Glutamatergic neuron (in vitro differentiated cells): ENCODE measurements around the gene CASK. TPM values are rescaled to one million over a fixed set of nuclear protein-coding genes. Genes with fewer than 3 reads are reported as not detected.

Source experiments
- DNase-seq: peaks from one replicate; pipeline ENCODE4 v3.0.0; 2022
- H3K27ac Mint-ChIP-seq: one replicate; pipeline ENCODE4 v1.8.0; 2020; ENCODE audit warnings: mild to moderate bottlenecking, mixed read lengths, inconsistent platforms; ENCODE audit not compliant: unreplicated experiment
- H3K27me3 Mint-ChIP-seq: one replicate; pipeline ENCODE4 v1.8.0; 2020; ENCODE audit warnings: mild to moderate bottlenecking, moderate library complexity, mixed read lengths, inconsistent platforms; ENCODE audit not compliant: unreplicated experiment
- H3K36me3 Mint-ChIP-seq: one replicate; pipeline ENCODE4 v1.8.0; 2020; ENCODE audit warnings: mild to moderate bottlenecking, mixed read lengths, inconsistent platforms; ENCODE audit not compliant: unreplicated experiment
- H3K4me1 Mint-ChIP-seq: one replicate; pipeline ENCODE4 v1.8.0; 2020; ENCODE audit warnings: mild to moderate bottlenecking, low read depth, mixed read lengths, inconsistent platforms; ENCODE audit not compliant: unreplicated experiment
- H3K4me3 Mint-ChIP-seq: one replicate; pipeline ENCODE4 v1.8.0; 2020; ENCODE audit warnings: mild to moderate bottlenecking, mixed read lengths, inconsistent platforms; ENCODE audit not compliant: unreplicated experiment
- H3K9me3 Mint-ChIP-seq: one replicate; pipeline ENCODE4 v1.8.0; 2020; ENCODE audit warnings: mild to moderate bottlenecking, moderate library complexity, mixed read lengths, inconsistent platforms; ENCODE audit not compliant: unreplicated experiment
- CTCF ChIP-seq: fragments of 200-600 bp; sonication (generic); IDR thresholded peaks from one replicate; pipeline ENCODE4 v1.5.0; 2021; ENCODE audit not compliant: partially characterized antibody, unreplicated experiment
- total RNA-seq: library from RNA; stranded (reverse); fragmentation: NEBNext Ultra II Directional; extraction: Animal tissue kit (Norgen Biotek cat#: 25700); gene quantifications from one replicate; pipeline ENCODE4 v1.2.1, GENCODE V29; 2021; ENCODE audit not compliant: unreplicated experiment

Gene CASK
- total RNA-seq, 1 donor from 2014 or later: 173 TPM

- no peak overlapping the region for H3K27ac Mint-ChIP-seq
- no peaks in the 10 kb centered on the region for H3K36me3 Mint-ChIP-seq
- peaks cover 4% of the 10 kb centered on the region for H3K9me3 Mint-ChIP-seq
- no peaks in the 10 kb centered on the region for H3K4me1 Mint-ChIP-seq
- peaks cover 4% of the 10 kb centered on the region for H3K27me3 Mint-ChIP-seq
- no peak for TF ChIP-seq CTCF
- H3K4me3 Mint-ChIP-seq: no peak overlapping the region
- DNase-seq: no peak
These were observed 289.1 kb downstream of the CASK start for GRCh38 chrX:41634284-41634683.

- Mint-ChIP-seq H3K27ac (no peak overlapping the region), H3K9me3 (no peaks in the 10 kb centered on the region), H3K27me3 (no peaks in the 10 kb centered on the region), H3K36me3 (no peaks in the 10 kb centered on the region), H3K4me3 (no peak overlapping the region), H3K4me1 (no peaks in the 10 kb centered on the region)
- TF ChIP-seq CTCF: no peak
- DNase-seq: no peak
These were observed 293.3 kb downstream of the CASK start for GRCh38 chrX:41630091-41630490.

- Mint-ChIP-seq H3K4me3 (no peak overlapping the region), H3K27ac (no peak overlapping the region), H3K36me3 (no peaks in the 10 kb centered on the region), H3K27me3 (no peaks in the 10 kb centered on the region), H3K4me1 (no peaks in the 10 kb centered on the region), H3K9me3 (no peaks in the 10 kb centered on the region)
- no peak for TF ChIP-seq CTCF
- DNase-seq: no peak
These were observed 293.8 kb downstream of the CASK start for GRCh38 chrX:41629539-41629938.

- no peaks in the 10 kb centered on the region for H3K27me3 Mint-ChIP-seq
- no peaks in the 10 kb centered on the region for H3K36me3 Mint-ChIP-seq
- no peaks in the 10 kb centered on the region for H3K4me1 Mint-ChIP-seq
- no peak overlapping the region for H3K4me3 Mint-ChIP-seq
- H3K27ac Mint-ChIP-seq: no peak overlapping the region
- peaks cover 1% of the 10 kb centered on the region for H3K9me3 Mint-ChIP-seq
- no peak for TF ChIP-seq CTCF
- DNase-seq: no peak
These were observed 302.1 kb downstream of the CASK start for GRCh38 chrX:41621222-41621723.

GRCh38 chrX:41619221-41619620, 304.1 kb downstream of the CASK start:
- Mint-ChIP-seq H3K4me1 (no peaks in the 10 kb centered on the region), H3K9me3 (peaks cover 1% of the 10 kb centered on the region), H3K27me3 (no peaks in the 10 kb centered on the region), H3K27ac (no peak overlapping the region), H3K4me3 (no peak overlapping the region), H3K36me3 (no peaks in the 10 kb centered on the region)
- no peak for TF ChIP-seq CTCF
- no peak for DNase-seq
